ENCODE data around the gene SLC6A19. TPM values are rescaled to one million over a fixed set of nuclear protein-coding genes. Genes with fewer than 3 reads are reported as not detected.

Gene SLC6A19
- total RNA-seq, 1 donor from 2014 or later: not detected

- Histone ChIP-seq H3K27me3 (no peaks in the 10 kb centered on the region), H3K27ac (no peak overlapping the region), H3K9me3 (peaks cover 0 to 9% of the 10 kb centered on the region in 2 donors), H3K4me1 (no peaks in the 10 kb centered on the region), H3K36me3 (no peaks in the 10 kb centered on the region), H3K4me3 (no peak overlapping the region)
- TF ChIP-seq, protein P1, sequence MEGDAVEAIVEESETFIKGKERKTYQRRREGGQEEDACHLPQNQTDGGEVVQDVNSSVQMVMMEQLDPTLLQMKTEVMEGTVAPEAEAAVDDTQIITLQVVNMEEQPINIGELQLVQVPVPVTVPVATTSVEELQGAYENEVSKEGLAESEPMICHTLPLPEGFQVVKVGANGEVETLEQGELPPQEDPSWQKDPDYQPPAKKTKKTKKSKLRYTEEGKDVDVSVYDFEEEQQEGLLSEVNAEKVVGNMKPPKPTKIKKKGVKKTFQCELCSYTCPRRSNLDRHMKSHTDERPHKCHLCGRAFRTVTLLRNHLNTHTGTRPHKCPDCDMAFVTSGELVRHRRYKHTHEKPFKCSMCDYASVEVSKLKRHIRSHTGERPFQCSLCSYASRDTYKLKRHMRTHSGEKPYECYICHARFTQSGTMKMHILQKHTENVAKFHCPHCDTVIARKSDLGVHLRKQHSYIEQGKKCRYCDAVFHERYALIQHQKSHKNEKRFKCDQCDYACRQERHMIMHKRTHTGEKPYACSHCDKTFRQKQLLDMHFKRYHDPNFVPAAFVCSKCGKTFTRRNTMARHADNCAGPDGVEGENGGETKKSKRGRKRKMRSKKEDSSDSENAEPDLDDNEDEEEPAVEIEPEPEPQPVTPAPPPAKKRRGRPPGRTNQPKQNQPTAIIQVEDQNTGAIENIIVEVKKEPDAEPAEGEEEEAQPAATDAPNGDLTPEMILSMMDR (IDR thresholded peaks at IDR 0.05): no peak
- intact Hi-C loops (cut with DNase I): no loop called here
- no peak for DNase-seq (ENCODE audit: low spot score in 2 of 2)
Measured at GRCh38 chr5:1239505-1240251, 38.3 kb downstream of the SLC6A19 start.

- H3K9me3 ChIP-seq: peaks cover 0 to 4% of the 10 kb centered on the region in 2 donors
- H3K27ac ChIP-seq: no peak overlapping the region
- intact Hi-C loops (cut with DNase I): no loop called here
- no peak for DNase-seq (ENCODE audit: low spot score in 2 of 2)
- no peaks in the 10 kb centered on the region for H3K36me3 ChIP-seq
- H3K4me3 ChIP-seq: no peak overlapping the region
- H3K4me1 ChIP-seq: no peaks in the 10 kb centered on the region
- TF ChIP-seq, protein P1 (IDR thresholded peaks at IDR 0.05): no peak
- no peaks in the 10 kb centered on the region for H3K27me3 ChIP-seq
Measured at GRCh38 chr5:1240496-1241260, 39.3 kb downstream of the SLC6A19 start.

GRCh38 chr5:1241509-1242080, 40.2 kb downstream of the SLC6A19 start:
- no peaks in the 10 kb centered on the region for H3K36me3 ChIP-seq
- H3K4me3 ChIP-seq: no peak overlapping the region
- H3K27me3 ChIP-seq: no peaks in the 10 kb centered on the region
- DNase-seq (ENCODE audit: low spot score in 2 of 2): no peak
- no peaks in the 10 kb centered on the region for H3K4me1 ChIP-seq
- H3K27ac ChIP-seq: no peak overlapping the region
- H3K9me3 ChIP-seq: no peaks in the 10 kb centered on the region
- intact Hi-C loops (cut with DNase I): no loop called here
- TF ChIP-seq, protein P1 (IDR thresholded peaks at IDR 0.05): no peak

GRCh38 chr5:1242733-1243486, 41.5 kb downstream of the SLC6A19 start:
- intact Hi-C loops (cut with DNase I): no loop called here
- DNase-seq (ENCODE audit: low spot score in 2 of 2): no peak
- no peaks in the 10 kb centered on the region for H3K4me1 ChIP-seq
- H3K27me3 ChIP-seq: no peaks in the 10 kb centered on the region
- no peak overlapping the region for H3K27ac ChIP-seq
- TF ChIP-seq, protein P1 (IDR thresholded peaks at IDR 0.05): no peak
- no peaks in the 10 kb centered on the region for H3K36me3 ChIP-seq
- H3K4me3 ChIP-seq: no peak overlapping the region
- no peaks in the 10 kb centered on the region for H3K9me3 ChIP-seq

DNA sequence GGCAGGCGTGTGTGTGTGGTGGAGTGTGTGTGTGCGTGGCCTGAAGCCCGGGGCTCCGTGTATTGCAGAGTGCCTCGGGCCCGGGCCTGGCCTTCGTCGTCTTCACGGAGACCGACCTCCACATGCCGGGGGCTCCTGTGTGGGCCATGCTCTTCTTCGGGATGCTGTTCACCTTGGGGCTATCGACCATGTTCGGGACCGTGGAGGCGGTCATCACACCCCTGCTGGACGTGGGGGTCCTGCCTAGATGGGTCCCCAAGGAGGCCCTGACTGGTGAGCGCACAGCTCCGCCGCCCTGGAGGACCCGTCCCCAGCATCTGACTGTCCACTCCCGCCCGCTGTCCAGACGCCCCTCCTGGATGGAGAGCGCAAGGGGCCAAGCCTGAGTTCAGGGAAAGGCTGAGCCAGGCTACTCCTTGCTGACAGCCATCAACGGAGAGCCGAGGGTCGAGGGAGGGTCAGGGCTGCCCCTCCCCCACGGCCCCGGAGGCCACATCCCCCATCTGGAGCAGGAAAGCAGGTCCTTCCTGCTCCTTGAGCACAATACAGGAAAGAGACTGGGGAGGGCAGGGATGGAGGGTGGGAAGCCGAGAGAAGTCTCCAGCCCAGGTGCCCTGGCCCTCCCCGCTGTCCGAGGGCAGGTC, 42.2 kb downstream of the SLC6A19 start:
- no peak overlapping the region for H3K27ac ChIP-seq
- TF ChIP-seq, protein P1 (IDR thresholded peaks at IDR 0.05): no peak
- H3K9me3 ChIP-seq: no peaks in the 10 kb centered on the region
- intact Hi-C loops (cut with DNase I): no loop called here
- no peaks in the 10 kb centered on the region for H3K4me1 ChIP-seq
- H3K36me3 ChIP-seq: no peaks in the 10 kb centered on the region
- no peak for DNase-seq (ENCODE audit: low spot score in 2 of 2)
- H3K4me3 ChIP-seq: no peak overlapping the region
- no peaks in the 10 kb centered on the region for H3K27me3 ChIP-seq

All from ascending aorta (tissue), 2 donors.